ENCODE data around the gene CPTP. TPM values are rescaled to one million over a fixed set of nuclear protein-coding genes. Genes with fewer than 3 reads are reported as not detected.

Gene CPTP
- total RNA-seq, 4 donors from 2014 or later, result 10.7 to 94.0 (median 84.6) TPM

DNA sequence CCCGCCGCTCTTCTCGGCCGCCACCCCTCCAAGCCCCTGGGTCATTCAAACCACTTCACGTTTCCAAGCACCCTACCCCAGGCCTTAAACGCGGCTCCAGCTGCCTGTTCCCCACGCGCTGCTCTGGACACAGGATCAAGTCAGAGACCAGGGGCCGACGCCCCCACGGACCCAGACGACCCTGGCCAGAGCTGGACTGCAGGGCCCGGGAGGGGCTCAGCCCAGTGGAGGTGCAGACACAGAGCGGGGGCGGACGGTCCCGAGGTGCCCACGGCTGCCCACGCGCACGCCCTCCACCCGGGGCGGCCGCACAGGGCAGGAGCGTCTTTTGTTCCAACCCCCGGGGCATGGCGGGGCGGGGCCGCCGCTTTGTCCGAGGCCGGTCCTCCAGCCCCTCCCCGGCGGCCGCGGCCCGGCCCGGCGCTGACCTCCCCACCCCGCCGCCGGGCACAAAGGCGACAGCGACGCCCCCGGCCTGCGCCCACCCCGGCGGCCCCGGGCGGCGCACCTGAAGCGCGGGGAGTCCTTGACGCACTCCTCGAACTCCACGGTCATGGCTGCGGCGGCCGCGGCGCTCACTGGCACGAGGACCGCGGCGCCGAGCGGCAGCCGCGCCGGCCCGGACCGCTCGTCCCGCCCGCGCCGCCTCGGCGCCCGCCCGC lies 17.2 kb upstream of the CPTP start:
- Histone ChIP-seq H3K27ac (peak overlapping the region; percentile 89 to 94 (median 92)), H3K9me3 (no peaks in the 10 kb centered on the region), H3K4me1 (peaks cover 12 to 54% (median 38%) of the 10 kb centered on the region in 4 donors), H3K4me3 (peak overlapping the region; percentile 77 to 96 (median 83)), H3K27me3 (no peaks in the 10 kb centered on the region), H3K36me3 (peaks cover 0 to 23% (median 0%) of the 10 kb centered on the region in 3 donors)
- TF ChIP-seq, protein P1, sequence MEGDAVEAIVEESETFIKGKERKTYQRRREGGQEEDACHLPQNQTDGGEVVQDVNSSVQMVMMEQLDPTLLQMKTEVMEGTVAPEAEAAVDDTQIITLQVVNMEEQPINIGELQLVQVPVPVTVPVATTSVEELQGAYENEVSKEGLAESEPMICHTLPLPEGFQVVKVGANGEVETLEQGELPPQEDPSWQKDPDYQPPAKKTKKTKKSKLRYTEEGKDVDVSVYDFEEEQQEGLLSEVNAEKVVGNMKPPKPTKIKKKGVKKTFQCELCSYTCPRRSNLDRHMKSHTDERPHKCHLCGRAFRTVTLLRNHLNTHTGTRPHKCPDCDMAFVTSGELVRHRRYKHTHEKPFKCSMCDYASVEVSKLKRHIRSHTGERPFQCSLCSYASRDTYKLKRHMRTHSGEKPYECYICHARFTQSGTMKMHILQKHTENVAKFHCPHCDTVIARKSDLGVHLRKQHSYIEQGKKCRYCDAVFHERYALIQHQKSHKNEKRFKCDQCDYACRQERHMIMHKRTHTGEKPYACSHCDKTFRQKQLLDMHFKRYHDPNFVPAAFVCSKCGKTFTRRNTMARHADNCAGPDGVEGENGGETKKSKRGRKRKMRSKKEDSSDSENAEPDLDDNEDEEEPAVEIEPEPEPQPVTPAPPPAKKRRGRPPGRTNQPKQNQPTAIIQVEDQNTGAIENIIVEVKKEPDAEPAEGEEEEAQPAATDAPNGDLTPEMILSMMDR (IDR thresholded peaks at IDR 0.05), result no peak
- TF ChIP-seq POLR2A (IDR thresholded peaks at IDR 0.05), result peak in 1 of 2 donors; percentile 48
- peak in 1 of 3 donors; percentile 73 for DNase-seq

DNA sequence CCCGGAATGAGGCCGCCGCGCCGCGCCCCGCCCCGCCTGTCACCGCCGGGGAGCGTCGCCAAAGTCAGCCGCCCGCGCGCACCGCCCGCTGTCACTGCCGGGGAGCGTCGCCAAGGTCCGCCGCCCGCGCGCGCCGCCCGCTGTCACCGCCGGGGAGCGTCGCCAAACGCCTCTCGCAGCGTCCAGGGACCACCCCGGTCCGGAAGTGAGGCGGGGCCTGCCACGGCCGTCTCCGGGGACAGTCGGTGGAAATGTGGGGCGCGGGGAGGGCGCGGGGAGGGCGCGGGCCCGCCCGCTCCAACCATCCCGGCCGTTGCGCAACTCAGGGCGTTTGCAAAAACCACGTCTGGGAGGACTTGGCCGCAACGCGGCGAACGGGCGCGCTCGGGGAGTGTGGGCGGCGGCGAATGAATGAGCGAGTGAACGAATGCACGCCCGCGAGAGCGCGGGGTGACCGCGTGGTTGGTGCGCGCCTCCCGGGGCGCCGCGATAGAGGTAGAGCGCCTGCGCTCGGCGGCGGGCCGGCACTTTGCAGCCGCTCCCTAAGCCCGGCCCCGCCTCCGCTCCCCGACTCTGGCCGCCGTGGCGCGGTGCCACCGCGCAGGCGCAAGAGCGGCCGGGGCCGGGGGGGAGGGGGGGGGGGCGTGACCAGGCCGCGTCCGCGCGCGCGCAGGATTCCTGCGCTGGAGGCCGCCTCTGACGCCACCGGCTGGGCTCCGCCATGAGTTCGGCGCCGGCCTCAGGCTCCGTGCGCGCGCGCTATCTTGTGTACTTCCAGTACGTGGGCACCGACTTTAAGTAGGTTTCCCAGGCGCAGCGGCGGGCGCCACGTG lies 16.5 kb upstream of the CPTP start, which contains the start of the genes ACAP3 and PUSL1:
TSS of gene ACAP3 (minus strand) at position 8 of the 833 bp plus-strand sequence. CDS start 115 bp downstream, outside the sequence.
TSS of gene PUSL1 (plus strand) at position 675 of the 833 bp plus-strand sequence. CDS start at position 722, 47 bp downstream.
- Histone ChIP-seq H3K4me1 (peaks cover 12 to 54% (median 38%) of the 10 kb centered on the region in 4 donors), H3K27me3 (no peaks in the 10 kb centered on the region), H3K4me3 (peak within 1 kb of the TSS; percentile 77 to 96 (median 83)), H3K27ac (peak within 1 kb of the TSS; percentile 89 to 94 (median 92)), H3K9me3 (no peaks in the 10 kb centered on the region), H3K36me3 (peaks cover 0 to 31% (median 0%) of the 10 kb centered on the region in 3 donors)
- TF ChIP-seq, protein P1 (IDR thresholded peaks at IDR 0.05), result peak in 3 of 6 experiments; percentile 18 to 32 (median 25)
- TF ChIP-seq POLR2A (IDR thresholded peaks at IDR 0.05), result peak in 1 of 2 donors; percentile 13
- DNase-seq, result peak; percentile 86 to 94 (median 92)

DNA sequence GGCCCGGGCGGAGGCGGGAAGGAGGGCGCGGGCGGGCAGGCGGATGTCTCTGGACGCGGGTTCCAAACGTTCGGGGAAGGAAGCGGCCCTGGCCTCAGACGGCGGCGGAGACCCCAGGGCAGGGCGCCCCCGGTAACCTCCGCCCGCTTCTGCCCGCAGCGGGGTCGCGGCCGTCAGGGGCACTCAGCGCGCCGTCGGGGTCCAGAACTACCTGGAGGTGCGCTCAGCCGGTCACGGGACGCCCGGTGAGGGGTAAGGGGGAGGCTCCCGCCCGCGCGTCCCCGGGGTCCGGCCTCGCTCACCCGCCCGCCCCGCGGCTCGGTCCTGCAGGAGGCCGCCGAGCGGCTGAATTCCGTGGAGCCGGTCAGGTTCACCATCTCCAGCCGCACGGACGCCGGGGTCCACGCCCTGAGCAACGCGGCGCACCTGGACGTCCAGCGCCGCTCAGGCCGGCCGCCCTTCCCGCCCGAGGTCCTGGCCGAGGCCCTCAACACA lies 15.8 kb upstream of the CPTP start:
- H3K36me3 ChIP-seq, result peaks cover 0 to 38% (median 0%) of the 10 kb centered on the region in 3 donors
- TF ChIP-seq, protein P1 (IDR thresholded peaks at IDR 0.05), result no peak
- TF ChIP-seq POLR2A (IDR thresholded peaks at IDR 0.05), result no peak
- H3K27ac ChIP-seq, result peak overlapping the region; percentile 89 to 94 (median 92)
- H3K4me3 ChIP-seq, result peak overlapping the region; percentile 77 to 96 (median 83)
- peaks cover 12 to 49% (median 38%) of the 10 kb centered on the region in 4 donors for H3K4me1 ChIP-seq
- DNase-seq, result peak in 1 of 3 donors; percentile 68
- H3K9me3 ChIP-seq, result no peaks in the 10 kb centered on the region
- H3K27me3 ChIP-seq, result no peaks in the 10 kb centered on the region

DNA sequence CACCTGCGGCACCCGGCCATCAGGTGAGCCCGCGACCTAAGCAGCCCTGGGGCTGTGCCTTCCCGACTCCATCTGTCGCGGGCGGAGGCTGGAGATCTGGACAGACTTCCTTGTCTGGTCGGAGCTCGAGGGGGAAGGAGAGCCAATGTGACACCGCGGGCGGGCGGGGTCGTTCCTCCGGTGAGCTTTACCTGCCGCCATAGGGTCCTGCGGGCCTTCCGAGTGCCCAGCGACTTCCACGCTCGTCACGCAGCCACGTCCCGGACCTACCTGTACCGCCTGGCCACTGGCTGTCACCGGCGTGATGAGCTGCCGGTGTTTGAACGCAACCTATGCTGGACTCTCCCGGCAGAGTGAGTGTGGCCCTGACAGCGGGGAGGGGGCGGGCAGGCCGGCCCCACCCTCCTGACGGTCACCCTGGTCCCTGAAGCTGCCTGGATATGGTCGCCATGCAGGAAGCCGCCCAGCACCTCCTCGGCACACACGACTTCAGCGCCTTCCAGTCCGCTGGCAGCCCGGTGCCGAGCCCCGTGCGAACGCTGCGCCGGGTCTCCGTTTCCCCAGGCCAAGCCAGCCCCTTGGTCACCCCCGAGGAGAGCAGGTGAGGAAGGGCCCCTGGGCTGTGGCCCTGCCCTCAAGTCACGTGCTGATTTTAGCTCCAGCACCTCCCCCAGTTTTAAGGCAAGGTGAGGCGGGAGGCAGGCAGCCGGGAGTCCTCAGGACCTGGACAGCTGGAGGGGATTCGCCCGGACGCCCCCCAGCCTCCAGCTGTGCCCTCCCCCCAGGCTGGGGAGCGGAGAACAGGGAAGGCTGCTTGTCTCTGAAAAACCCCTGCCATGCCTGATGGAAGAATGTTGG lies 15.1 kb upstream of the CPTP start:
- TF ChIP-seq POLR2A (IDR thresholded peaks at IDR 0.05), result no peak
- TF ChIP-seq, protein P1 (IDR thresholded peaks at IDR 0.05), result no peak
- Histone ChIP-seq H3K4me3 (peak overlapping the region; percentile 77 to 96 (median 83)), H3K4me1 (peaks cover 12 to 42% (median 35%) of the 10 kb centered on the region in 4 donors), H3K27ac (peak overlapping the region; percentile 89 to 94 (median 92)), H3K36me3 (peaks cover 0 to 44% (median 0%) of the 10 kb centered on the region in 3 donors), H3K27me3 (no peaks in the 10 kb centered on the region), H3K9me3 (no peaks in the 10 kb centered on the region)
- peak in 2 of 3 donors; percentile 60 to 72 for DNase-seq

Data from Peyer's patch (tissue), 4 donors.